Measurements from ENCODE around the gene SSRP1.
"Not testable (repeated sequence)": the region's sequence is repeated elsewhere in the genome, so short reads cannot be mapped to it uniquely, and the experiment has no call there.

The SSRP1 gene

DNA sequence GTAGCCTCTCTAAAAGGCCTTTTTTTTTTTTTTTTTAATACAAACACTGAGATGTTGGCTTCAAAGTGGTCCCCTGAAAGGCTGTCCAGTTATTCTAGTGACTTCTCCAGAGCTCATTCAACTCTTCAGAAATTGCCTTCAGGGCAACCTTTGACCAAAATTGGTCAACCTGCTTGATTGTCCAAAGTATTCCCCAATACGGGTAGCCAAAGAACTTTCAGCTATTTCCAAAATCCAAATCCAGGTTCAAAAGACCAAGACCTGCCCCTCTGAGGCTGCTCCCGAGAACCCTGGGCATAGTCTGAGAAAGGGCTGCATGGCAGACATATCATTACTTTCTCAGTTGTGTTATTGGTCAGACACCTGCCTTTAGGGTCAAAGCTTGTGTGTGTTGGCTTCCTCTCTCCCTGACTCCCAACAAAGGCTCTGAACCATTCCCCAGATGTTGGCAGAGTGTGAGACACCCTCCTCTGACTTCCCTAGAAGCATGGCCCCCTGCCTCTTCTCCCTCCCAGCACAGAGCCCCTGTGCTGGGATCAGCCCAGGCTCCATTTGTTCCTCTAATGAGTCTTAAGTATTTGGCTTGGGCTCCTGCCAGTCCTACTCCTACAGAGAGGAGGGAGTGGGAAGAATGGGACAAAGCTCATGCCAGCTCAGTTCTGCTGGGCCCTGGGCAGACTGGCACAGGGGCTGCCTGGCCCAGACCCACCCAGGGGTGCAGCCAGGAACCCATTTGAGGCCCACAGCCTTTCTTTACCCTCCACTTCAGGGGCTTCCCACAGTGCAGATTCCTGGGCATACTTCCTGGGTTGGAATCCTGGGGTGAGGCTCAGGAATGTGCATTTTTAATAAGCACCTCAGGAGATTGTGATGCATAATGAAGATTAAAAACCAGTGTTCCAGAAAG lies 41.2 kb downstream of the SSRP1 start:
- peak; percentile 40 for DNase-seq

DNA sequence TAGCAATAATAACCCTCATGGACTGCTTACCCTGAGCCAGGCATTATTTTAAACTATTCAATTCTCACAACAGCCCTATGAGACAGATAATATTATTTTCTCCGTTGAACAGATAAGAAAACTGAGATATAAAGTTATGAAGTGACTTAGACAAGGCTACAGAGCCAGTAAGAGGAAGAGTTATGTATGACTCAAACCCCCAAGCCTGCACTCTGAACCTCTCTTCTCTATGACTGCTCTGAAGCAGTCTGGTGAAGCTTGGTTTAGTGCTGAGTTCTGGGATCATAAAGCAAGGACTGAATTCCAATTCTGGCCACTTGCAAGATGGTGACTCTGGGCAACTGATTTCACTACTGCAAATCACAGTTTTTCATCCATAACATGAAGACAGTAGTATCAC lies 45.4 kb downstream of the SSRP1 start:
- DNase-seq, result no peak

DNA sequence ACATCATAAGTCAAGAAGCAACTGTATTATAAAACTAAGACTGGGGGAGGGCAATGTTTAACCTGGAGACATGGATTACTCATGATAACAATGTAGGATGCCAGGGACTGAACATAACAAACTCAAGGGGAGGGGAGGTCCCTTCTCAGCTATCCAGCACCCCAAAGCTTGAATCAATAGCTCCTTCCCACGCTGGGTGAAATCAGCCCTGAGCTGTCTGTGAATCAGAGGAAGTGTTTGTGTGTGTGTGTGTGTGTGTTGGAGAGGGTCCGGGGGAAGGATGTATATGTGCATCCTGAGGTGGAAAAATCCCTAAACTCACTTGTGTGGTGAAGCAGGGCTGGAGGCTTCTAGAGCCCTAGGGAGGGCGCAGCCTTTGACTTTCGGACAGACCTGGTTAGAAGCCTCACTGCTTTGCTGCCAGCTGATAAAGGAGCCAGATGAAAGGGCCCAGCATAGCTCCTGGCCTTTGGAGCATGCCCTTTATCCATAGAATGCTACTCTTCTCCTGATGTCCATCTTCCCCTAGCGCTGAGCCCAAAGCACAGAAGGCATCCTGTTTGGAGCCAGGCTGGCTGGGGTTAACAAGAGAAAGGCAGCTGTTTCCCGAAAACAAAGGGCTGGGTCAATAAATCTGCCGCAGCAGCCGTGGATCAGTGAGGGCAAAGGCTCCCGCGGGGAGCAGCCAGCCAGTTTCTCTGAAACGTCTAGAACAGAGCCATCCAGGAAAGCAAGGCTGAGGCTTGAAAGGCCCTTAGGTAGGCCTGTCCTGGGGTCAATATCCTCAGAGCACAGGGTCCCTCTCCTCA lies 46.7 kb downstream of the SSRP1 start:
- DNase-seq, result peak; percentile 77

DNA sequence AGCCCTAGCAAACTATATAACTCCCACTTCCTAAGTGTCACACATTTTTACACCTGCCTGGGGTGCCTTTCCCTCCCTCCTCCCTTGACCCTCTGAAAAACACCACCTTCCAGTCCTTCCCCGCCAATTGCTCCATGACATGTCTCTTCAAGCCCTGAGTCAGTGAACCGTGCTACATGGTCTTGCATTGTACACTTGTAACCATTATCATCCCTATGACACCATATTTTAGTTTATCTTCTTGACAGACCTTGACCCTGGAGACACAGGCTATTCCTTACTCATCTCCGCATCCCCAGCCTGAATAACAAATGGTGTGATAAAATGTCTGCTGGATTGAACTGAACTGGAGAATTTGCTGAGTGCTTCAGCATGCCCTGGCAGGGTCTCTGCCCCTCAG lies 47.8 kb downstream of the SSRP1 start:
- DNase-seq, result no peak

DNA sequence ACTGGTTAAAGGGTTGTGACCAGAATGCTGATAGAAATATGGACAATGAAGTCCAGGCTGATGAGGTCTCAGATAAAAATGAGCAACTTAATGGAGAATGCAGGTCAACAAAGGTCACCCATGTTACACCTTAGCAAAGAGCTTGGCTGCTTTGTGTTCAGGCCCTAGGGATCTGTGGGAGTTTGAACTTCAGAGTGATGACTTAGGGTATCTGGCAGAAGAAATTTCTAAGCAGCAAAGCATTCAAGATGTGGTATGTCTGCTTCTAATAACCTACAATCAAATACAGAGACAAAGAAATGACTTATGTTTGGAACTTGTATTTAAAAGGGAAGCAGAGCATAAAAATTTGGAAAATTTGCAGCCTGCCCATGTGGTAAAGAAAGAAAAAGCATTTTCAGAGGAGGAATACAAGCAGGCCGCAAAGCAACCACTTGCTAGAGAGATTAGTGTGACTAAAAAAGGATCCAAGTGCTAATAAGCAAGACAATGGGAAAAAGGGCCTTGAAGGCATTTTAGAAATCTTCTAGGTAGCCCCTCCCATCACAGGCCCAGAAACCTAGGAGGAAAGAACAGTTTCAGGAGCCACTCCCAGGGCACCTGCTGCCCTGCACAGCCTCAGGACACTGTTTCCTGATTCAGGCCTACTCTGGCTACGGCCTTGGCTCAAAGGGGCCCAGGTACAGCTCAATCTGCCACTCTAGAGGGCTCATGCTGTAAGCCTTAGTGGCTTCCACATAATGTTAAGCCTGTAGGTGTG lies 52.3 kb downstream of the SSRP1 start:
- DNase-seq, result no peak

GRCh38 chr11:57281546-57281945 lies 54.1 kb downstream of the SSRP1 start:
- not testable (repeated sequence) for DNase-seq

DNA sequence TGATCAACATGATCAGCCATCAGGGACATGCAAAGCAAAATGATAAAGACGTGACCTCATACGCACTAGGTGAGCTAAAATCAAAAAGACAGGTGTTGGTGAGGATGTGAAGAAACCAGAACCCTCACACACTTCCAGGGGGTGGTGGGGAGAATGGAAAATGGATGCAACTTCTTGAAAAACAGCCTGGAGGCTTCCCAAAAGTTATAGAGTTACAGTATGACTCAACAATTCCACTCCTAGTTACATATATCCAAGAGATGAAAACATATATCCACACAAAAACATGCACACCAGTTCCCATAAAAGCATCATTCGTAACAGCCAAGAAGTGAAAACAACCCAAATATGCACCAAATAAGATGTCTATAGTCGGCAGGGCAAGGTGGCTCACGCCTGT lies 56.6 kb downstream of the SSRP1 start:
- no peak for DNase-seq

GRCh38 chr11:57278721-57279095 lies 57.0 kb downstream of the SSRP1 start:
- DNase-seq, result no peak

GRCh38 chr11:57277845-57278720 lies 57.6 kb downstream of the SSRP1 start:
- DNase-seq, result peak; percentile 62

DNA sequence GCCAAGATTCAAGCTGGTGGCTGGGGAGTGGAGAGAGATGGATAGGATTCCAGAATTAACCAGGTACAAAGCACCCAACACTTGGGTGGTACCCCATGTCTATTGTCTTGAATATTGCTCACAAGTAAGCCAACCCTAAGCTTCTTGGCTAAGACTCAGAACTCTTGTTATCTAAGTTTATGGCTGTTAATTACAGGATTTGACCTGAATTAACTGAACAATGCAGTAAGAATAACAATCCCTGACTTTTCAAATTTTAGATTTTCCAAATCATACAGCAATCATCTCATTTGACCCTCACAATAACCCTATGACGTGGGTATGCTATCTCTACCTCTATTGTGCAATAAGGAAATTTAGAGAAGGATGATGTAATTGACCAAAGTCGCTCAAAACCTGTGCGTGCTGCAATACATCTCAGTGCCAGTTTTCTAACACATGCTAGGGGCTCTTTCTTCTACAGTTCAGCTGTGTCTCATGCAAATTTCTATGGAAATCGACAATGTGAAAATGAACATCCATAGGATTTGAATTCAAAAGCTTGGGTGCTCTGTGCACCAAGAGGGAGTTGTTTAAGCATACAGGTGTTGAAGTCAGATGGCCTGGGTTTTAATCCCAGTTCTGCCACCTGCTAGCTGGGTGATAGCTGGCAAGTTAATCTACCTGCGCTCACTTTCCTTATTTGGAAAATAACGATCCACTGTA lies 58.6 kb downstream of the SSRP1 start:
- no peak for DNase-seq

DNA sequence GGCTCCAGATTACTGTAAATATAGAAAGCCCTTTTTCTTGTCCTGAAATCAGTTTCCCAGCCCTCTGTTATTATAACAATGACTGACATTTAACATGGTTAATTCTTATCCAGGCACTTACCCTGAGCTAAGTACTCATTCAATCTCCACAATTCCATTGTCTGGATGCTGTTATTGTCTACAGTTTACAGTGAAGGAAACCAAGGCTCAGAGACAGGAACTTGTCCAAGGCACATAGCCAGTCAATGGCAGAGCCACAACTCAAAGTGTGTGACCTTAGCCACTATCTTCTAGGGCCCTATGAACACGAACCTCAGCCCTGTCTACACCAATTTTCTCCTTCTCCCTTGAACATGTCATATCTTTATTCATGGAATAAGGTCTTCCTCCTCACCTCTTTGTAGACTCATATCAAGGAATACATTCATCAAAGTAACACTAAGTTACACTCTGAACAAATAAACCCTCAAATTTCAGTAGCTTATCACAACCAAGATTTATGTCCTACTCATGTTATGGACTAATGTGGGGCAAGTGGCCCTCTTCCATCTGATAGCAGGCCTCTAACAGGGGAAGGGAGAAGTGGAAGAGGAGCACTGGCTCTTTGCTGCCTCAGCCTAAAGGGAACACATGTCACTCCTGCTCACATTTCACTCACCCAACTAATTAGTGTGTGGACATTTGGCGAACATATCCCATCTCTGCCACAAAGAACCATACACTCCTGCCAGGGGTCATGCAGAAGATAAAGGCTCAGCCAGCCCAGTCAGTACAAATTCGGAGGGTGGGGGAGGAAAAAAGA lies 59.3 kb downstream of the SSRP1 start:
- DNase-seq, result no peak
